GM12875 (cell line): ENCODE data around the gene SEPTIN10.
"Not testable (repeated sequence)": the region's sequence is repeated elsewhere in the genome, so short reads cannot be mapped to it uniquely, and the experiment has no call there.

Experiments used
- H3K4me3 ChIP-seq: one replicate; pipeline ENCODE4 v1.5.1; 2011; ENCODE audit warnings: low read depth, low read length, control low read depth
- CTCF ChIP-seq: IDR thresholded peaks from 2 replicates; pipeline ENCODE4 v1.5.1; 2011; ENCODE audit warnings: low read depth, mild to moderate bottlenecking, control low read depth, inconsistent platforms, low read length, moderate library complexity, borderline replicate concordance; ENCODE audit not compliant: insufficient read depth

SEPTIN10 gene

GRCh38 chr2:109538546-109538945 lies 75.2 kb downstream of the SEPTIN10 start:
- no peak for TF ChIP-seq CTCF
- no peak overlapping the region for H3K4me3 ChIP-seq

GRCh38 chr2:109537565-109538222 lies 76.1 kb downstream of the SEPTIN10 start:
- no peak for TF ChIP-seq CTCF

GRCh38 chr2:109536556-109536955 lies 77.2 kb downstream of the SEPTIN10 start:
- H3K4me3 ChIP-seq: not testable (repeated sequence)

More at GRCh38 chr2:109537565-109538222, 76.1 kb downstream of the SEPTIN10 start:
- no peak overlapping the region for H3K4me3 ChIP-seq

DNA sequence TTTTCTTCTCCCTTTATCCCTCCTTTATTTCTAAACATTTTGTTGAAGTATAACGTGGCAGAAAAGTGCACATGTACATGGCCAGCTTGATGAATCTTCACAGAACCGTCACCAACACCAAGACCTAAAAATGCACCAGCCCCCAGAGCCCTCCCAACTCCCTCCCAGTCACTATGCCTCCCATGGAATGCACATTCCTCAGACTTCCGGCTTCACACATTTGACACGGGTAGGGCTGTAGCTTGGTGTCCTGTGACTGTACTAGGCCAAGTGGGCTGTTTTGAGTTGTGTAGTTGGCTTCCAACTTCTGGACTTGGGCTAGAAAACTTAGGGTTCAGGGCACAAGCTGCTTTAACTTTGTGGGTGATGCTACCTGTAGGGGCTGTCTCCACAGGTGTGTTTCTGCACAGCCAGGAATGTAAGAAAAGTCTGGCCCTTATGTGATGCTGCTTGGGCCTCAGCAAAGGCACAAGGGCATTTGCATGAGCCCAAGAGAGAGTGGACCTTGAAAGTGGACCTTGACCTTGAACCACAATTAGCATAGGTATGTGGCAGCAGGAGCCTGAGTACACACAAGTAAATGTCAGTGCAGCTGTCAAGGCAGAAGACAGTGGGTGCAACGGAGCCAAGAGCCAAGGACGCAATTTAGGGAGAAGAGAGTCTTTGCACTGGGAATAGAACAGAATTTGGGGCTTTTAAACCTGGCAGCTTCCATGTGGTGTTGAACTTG lies 78.4 kb downstream of the SEPTIN10 start:
- H3K4me3 ChIP-seq: no peak overlapping the region
- no peak for TF ChIP-seq CTCF

- no peak overlapping the region for H3K4me3 ChIP-seq
- no peak for TF ChIP-seq CTCF
These were observed 79.9 kb downstream of the SEPTIN10 start for GRCh38 chr2:109533823-109534222.

DNA sequence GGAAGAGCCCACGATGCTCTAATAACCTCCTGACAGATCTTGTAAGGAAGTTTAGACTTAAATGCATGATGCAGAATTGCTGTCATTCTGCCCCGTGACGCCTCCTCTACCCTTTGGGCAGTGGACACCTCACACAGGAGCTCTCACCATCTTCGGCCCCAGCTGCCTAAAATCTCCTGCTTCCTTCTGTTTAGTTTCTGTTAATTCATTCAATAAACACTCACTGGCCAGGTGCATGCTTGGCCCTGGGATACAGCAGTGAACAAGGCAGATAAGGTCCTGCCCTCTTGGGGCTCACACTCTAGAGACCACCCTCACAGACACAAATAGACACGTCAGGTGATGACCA lies 81.1 kb downstream of the SEPTIN10 start:
- H3K4me3 ChIP-seq: no peak overlapping the region
- no peak for TF ChIP-seq CTCF

DNA sequence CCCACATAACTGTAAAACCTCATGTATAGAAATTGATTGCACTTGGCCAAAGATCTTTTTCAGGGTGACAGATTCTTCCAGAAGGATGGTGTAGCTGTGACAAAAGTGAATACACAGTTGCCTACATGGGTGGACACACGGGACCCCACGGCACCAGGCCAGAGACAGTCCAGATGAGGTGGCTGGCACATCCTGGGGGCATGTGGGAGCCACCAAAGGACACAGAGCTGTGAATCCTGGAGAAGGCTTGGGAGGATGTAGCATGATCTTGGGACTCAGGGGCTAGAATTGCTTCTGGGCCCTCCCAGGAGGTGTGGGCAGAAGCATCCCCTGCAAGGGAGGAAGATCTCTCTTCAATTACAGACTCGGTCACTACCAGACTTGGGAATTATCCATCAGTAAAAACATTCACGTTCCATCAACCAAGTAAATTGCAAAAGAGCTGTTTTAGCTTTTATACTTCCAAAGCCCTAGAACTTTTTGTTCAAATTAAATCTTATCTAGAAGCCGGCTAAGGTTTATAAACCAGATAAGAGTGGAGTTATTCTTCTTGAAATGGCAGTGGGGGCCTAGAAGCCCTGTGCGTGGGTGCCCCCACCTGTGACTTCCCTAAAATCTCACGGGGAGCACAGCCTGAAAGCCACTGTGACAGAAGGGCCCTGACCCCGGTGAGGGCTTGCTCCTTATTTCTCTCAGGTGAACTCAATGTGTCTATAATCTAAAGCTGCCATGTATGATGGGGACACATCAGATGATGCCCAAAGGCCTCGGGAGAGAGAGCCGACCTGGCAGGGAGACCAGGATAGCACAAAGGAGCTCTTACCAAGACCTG lies 81.7 kb downstream of the SEPTIN10 start:
- TF ChIP-seq CTCF: no peak
- no peak overlapping the region for H3K4me3 ChIP-seq
